PFSK-1 (cell line): ENCODE measurements around the gene FUT8.

ENCODE experiments used
- FOXP2 ChIP-seq: optimal IDR thresholded peaks from 2 replicates; pipeline ENCODE3; 2011; ENCODE audit warnings: borderline replicate concordance, control low read depth, inconsistent platforms; ENCODE audit not compliant: insufficient read depth; ENCODE audit errors: extremely low read length, extremely low read depth
- POLR2AphosphoS5 ChIP-seq: IDR thresholded peaks from 2 replicates; pipeline ENCODE4 v1.6.1; 2012; ENCODE audit warnings: low read depth, mild to moderate bottlenecking, control low read depth, low read length, moderate library complexity
- REST ChIP-seq, 2 experiments: IDR thresholded peaks; 2 replicates each; pipeline versions ENCODE4 v1.6.1 to v1.8.0; 2011 to 2012; ENCODE audit warnings: low read depth in 2 of 2, low read length in 2 of 2, control low read depth in 1 of 2, inconsistent platforms in 1 of 2, mild to moderate bottlenecking in 1 of 2, moderate library complexity in 1 of 2; ENCODE audit not compliant: insufficient read depth in 1 of 2
- SIN3A ChIP-seq: IDR thresholded peaks from 2 replicates; pipeline ENCODE4 v1.6.1; 2012; ENCODE audit warnings: mild to moderate bottlenecking, low read length, moderate library complexity, borderline replicate concordance; ENCODE audit not compliant: insufficient read depth
- TAF1 ChIP-seq: IDR thresholded peaks from 2 replicates; pipeline ENCODE4 v1.6.1; 2012; ENCODE audit warnings: low read length, control low read depth, borderline replicate concordance; ENCODE audit not compliant: insufficient read depth

DNA sequence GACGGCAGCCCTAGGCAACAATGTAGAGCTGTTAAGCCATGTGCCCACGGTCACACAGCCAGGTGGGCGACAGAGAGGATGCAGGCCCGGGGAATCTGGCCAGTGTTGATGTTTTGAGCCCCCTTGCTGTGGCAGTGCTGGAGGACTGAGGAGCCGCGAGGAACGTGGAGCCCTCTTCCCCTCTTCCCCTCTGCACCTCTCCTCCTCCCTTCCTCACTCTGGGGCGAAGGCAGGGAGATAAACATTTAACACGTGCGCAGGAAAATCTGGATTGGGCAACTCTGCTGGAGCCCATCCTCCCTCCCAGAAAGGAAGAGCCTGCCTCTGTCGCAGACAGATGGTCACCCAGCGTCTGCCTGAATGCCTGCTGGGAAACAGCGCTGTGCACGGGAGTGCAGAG, 376.8 kb downstream of the FUT8 start:
- no peak for TF ChIP-seq REST (IDR thresholded peaks at IDR 0.05; ENCODE audit: insufficient read depth in 1 of 2, low read depth in 2 of 2, low read length in 2 of 2)
- no peak for TF ChIP-seq SIN3A
- no peak for TF ChIP-seq POLR2AphosphoS5
- TF ChIP-seq TAF1: no peak
- TF ChIP-seq FOXP2: no peak
